ENCODE measurements around the gene CRACR2B. TPM values are rescaled to one million over a fixed set of nuclear protein-coding genes. Genes with fewer than 3 reads are reported as not detected.

CRACR2B gene
- total and polyA plus RNA-seq, 3 donors from 2014 or later = 4.9 to 7.4 (median 6.5) TPM

DNA sequence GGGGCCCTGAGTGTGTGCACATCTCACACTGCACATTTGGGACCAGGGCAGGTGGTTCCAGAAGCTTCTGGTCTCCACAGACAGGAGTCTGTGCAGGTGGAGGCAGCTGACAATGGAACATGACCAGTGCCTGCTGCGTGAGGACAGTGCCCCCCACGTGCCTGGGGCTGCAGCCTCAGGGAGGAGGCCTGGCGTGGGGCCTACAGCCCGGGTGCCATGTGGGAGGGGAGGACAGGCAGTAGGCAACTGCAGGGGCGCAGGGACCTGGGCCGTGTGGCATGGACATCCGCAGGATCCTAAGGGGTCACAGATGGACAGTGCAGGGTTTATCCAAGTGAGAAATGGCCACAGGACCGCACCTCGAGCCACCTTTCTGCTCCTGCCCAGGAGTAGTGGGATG, 43.8 kb downstream of the CRACR2B start:
- H3K36me3 ChIP-seq (ENCODE audit: low read depth, missing control alignments) = no peaks in the 10 kb centered on the region

GRCh38 chr11:872799-873198, 45.1 kb downstream of the CRACR2B start:
- DNase-seq = no peak
- no peaks in the 10 kb centered on the region for H3K27me3 ChIP-seq
- no peak overlapping the region for H3K4me3 ChIP-seq
- TF ChIP-seq POLR2A (IDR thresholded peaks at IDR 0.05) (no peak), CTCF (IDR thresholded peaks at IDR 0.05) (no peak)
- no peaks in the 10 kb centered on the region for H3K4me1 ChIP-seq
- WGBS, 2 donors = 91 to 93% methylated on average over 8 to 9 of the region's 9 CpGs
- H3K27ac ChIP-seq = no peak overlapping the region
- intact Hi-C loops (cut with DNase I; ENCODE audit: low total_unique reads) = no loop called here
- no peaks in the 10 kb centered on the region for H3K9me3 ChIP-seq
- H3K36me3 ChIP-seq (ENCODE audit: low read depth, missing control alignments) = no peaks in the 10 kb centered on the region

More for the DNA sequence above, 43.8 kb downstream of the CRACR2B start:
- no peak overlapping the region for H3K27ac ChIP-seq
- DNase-seq = no peak
- no peak overlapping the region for H3K4me3 ChIP-seq
- TF ChIP-seq POLR2A (IDR thresholded peaks at IDR 0.05) (no peak), CTCF (IDR thresholded peaks at IDR 0.05) (no peak)
- H3K9me3 ChIP-seq = no peaks in the 10 kb centered on the region
- intact Hi-C loops (cut with DNase I; ENCODE audit: low total_unique reads) = no loop called here
- H3K4me1 ChIP-seq = no peaks in the 10 kb centered on the region
- H3K27me3 ChIP-seq = no peaks in the 10 kb centered on the region
- WGBS, 2 donors = 66 to 74% methylated on average over 3 to 9 of the region's 9 CpGs

DNA sequence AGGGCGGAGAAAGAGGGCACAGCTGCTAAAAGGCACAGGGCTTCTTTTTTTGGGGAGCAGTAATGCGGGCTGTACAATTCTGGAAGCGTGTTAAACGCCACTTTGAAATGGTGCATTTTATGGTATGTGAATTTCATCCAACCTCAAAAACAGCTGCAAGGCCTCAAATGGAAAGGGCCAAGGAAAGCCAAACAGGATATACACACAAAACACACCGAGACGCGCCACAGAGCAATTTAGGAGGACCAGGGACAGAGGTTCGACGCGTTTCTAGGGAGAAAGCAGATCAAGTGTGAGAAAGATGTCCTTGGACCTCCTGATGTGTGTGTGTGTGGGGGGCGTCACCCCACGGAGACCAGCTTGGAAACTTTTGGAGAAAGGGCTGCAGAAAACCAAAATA, 46.0 kb downstream of the CRACR2B start:
- Histone ChIP-seq H3K27me3 (no peaks in the 10 kb centered on the region), H3K4me3 (no peak overlapping the region), H3K4me1 (no peaks in the 10 kb centered on the region), H3K27ac (no peak overlapping the region), H3K36me3 (ENCODE audit: low read depth, missing control alignments) (no peaks in the 10 kb centered on the region), H3K9me3 (no peaks in the 10 kb centered on the region)
- no peak for DNase-seq
- intact Hi-C loops (cut with DNase I; ENCODE audit: low total_unique reads) = no loop called here
- no peak for TF ChIP-seq CTCF (IDR thresholded peaks at IDR 0.05)
- no peak for TF ChIP-seq POLR2A (IDR thresholded peaks at IDR 0.05)
- WGBS, 2 donors = 63% methylated on average over 11 to 12 of the region's 12 CpGs

- no peaks in the 10 kb centered on the region for H3K27me3 ChIP-seq
- WGBS, 2 donors = 91 to 95% methylated on average over 5 to 16 of the region's 16 CpGs
- no peaks in the 10 kb centered on the region for H3K36me3 ChIP-seq (ENCODE audit: low read depth, missing control alignments)
- DNase-seq = no peak
- no peak overlapping the region for H3K27ac ChIP-seq
- intact Hi-C loops (cut with DNase I; ENCODE audit: low total_unique reads) = no loop called here
- TF ChIP-seq CTCF (IDR thresholded peaks at IDR 0.05) (no peak), POLR2A (IDR thresholded peaks at IDR 0.05) (no peak)
- no peak overlapping the region for H3K4me3 ChIP-seq
- H3K4me1 ChIP-seq = no peaks in the 10 kb centered on the region
- H3K9me3 ChIP-seq = no peaks in the 10 kb centered on the region
These were observed 47.5 kb downstream of the CRACR2B start for GRCh38 chr11:875203-875602.

- 87 to 91% methylated on average over 21 of the region's 21 CpGs for WGBS, 2 donors
- Histone ChIP-seq H3K27ac (no peak overlapping the region), H3K36me3 (ENCODE audit: low read depth, missing control alignments) (no peaks in the 10 kb centered on the region), H3K9me3 (no peaks in the 10 kb centered on the region), H3K4me1 (no peaks in the 10 kb centered on the region), H3K27me3 (no peaks in the 10 kb centered on the region), H3K4me3 (no peak overlapping the region)
- no peak for DNase-seq
- TF ChIP-seq CTCF (IDR thresholded peaks at IDR 0.05) = no peak
- TF ChIP-seq POLR2A (IDR thresholded peaks at IDR 0.05) = no peak
- intact Hi-C loops (cut with DNase I; ENCODE audit: low total_unique reads) = no loop called here
These were observed 48.1 kb downstream of the CRACR2B start for GRCh38 chr11:875769-876301.
